HG02623 (cell line): ENCODE data around the gene GRID1.

Experiments
- ATAC-seq: cut with Tn5 transposase; IDR thresholded peaks from one replicate; pipeline ENCODE4 v1.9.1; 2021; ENCODE audit warnings: moderate library complexity; ENCODE audit not compliant: unreplicated experiment

GRID1 gene

DNA sequence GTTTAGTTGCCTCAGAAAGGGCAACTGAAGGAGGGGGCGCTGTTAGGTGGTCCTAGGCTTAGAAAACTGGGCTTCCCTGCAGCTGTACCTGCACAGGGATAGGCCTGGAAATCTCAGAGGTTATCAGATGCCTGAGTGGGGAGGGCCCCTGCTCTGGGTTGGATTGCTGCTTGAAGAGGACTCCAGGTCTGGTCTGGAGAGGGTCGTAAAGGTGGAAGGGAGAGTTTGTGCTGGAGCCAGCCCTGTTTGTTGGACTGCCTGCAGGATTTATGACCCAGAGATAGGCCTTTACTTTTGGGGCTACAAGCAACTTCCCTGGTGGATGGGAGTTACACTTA lies 765.9 kb downstream of the GRID1 start:
- ATAC-seq: no peak

GRCh38 chr10:85600026-85600743 lies 766.4 kb downstream of the GRID1 start:
- no peak for ATAC-seq

DNA sequence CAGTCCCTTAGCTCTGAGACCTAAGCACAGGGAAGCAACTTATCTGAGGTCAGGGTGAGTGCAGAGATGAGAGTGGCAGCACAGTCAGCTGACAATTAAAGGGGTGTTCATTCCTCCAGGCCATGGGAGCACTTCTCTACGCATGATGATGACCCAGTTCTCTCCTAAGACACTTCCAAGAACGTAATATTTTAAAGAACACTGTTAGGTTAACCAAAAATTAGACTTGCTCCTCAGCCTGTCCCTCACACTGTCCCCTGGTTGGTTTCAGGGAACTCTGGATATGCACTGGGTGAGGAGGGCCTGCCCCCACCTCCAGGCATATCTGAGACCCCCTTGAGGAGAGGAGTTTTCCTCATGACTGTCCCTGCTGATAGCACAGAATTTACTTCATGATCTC lies 767.5 kb downstream of the GRID1 start:
- no peak for ATAC-seq

DNA sequence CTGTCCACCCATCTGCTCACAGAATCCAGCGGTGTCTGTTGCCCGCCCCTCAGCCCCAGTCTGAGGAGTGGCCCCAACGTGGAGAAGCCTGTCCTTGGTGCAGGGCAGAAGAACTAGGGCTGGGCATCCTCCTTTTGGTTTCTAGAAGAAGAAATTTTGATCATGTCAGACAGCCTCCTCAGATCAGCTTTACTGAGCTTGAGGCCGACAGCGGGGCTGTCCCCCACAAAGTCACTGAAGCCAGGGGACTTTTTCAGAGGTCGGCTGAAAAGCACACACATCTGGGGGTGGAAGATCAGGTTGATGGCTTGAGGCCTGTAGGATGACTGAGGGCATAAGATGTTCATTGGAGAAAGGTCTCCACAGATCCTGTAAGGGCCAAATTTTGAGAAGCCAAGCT lies 767.9 kb downstream of the GRID1 start:
- no peak for ATAC-seq

DNA sequence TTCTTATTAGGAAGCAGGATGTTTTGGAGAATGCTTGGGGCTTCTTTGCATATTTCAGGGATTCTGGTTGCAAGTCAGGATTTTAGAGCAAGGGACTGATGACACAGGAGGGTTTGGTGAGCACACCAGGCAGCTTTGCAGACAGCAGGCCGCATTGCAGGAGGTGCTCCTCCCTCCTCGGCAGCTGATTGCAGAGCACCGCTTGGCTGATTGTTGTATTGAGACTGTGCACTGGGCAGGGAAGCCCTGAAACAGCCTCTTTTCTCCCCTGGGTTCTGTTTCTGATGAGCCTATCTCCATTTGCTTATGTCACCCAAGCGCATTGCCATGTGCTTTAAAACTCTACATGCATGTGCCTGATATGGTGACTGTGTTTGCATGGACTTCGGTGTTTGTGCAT lies 769.6 kb downstream of the GRID1 start:
- no peak for ATAC-seq

DNA sequence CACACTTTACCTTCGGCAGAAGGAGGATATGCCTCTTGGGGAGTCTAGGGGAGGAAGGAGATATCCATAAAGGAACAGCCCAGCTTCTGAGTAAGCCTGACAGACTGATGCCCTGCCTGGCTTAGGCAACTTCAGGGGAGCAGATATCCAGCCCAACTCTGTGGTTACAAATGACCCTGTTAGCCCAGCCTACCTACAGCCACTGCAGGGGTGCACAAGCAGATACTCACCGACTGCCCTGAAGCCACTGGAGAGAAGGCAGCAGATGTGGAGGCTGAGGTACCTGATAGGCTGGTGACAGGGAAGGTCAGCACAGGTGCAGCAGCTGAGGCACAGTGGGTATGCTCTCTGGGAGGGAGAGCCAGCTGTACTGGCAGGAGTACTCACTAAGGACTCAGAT lies 770.2 kb downstream of the GRID1 start:
- no peak for ATAC-seq

DNA sequence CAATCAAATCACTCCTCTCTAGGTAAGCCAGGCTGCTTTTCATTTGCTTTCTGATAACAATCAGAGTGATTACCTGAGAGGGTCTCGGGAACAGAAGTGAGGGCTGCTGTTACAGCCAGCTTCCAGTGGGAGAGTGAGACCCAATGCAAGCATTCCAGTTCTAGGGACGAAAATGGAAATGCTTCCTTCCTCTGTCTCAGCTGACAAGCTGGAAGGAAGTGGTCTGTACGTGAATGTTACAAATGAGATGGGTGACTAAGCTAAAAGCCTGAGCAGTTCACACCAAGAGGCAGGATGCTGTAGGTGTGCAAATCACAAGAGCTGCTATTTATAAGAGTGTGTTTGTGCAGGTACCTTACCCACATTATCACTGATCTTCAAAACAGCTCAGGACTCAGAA lies 772.4 kb downstream of the GRID1 start:
- ATAC-seq: no peak

DNA sequence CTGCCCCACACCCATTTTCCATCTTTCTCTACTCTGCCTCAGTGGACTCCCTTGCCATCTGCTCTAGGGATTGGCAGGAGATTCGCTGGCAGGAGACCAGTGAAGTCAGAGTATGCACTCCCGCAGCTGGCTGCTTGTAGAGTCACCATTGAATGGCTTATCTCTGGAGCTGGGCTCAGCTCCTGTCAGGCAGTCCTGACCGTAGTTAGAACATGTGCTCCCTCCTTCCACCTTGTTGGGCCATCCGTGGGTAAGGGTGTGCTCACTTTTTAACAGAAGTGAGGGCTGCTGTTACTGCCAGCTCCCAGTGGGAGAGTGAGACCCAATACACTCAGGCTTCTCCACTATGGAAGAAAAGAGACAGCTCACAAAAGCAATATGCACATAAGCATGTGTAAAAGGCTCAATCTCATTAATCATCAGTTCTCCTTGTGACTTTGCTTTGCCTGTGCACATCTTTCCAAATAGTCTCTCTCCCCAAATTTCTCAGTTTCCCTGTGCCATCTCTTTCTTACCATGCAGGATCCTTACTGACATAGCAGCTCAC lies 773.3 kb downstream of the GRID1 start:
- no peak for ATAC-seq

DNA sequence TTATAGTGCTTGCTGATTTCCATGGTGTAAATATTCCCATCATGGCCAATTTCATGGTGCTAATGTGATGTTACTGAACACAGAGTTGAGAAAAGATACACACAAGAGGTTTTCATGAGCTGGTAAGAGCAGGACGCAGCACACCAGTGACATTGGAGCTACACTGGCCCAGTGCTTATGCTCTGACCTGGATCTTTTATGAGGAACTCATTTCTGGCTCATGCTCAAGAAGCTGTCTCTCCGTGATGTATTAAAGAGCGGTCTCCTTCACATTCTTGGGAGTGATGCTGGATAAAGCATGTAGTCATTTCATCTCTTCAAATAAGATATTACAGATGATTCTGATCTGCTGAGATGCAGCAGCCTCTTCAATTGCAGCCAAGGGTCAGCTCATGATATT lies 785.2 kb downstream of the GRID1 start:
- no peak for ATAC-seq

DNA sequence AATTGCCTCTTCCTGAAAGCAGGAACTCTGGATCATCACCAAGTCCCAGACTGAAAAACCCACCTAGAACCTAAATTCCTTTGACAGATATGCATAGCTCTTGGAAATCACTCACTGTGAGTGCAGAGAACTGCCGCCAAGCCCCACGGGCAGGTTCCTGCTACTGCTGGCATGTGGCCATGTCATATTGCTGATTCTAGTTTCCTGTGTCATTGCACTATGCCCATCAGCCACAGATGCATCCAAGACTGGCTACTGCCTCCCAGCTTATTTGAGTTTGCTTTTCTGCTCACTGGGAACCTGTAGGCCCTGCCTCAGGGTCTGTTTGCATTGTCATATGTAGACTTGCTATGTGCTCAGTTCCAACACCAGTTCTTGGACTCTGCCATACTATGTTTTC lies 786.0 kb downstream of the GRID1 start:
- ATAC-seq: no peak

- no peak for ATAC-seq
Observed at GRCh38 chr10:85578860-85579259, 787.7 kb downstream of the GRID1 start.

GRCh38 chr10:85575441-85575840 lies 791.2 kb downstream of the GRID1 start:
- ATAC-seq: no peak

- ATAC-seq: no peak
Observed at GRCh38 chr10:85570871-85571270, 795.7 kb downstream of the GRID1 start.

- ATAC-seq: no peak
Observed at GRCh38 chr10:85565381-85565780, 801.2 kb downstream of the GRID1 start.

- ATAC-seq: no peak
Observed at GRCh38 chr10:85558533-85558932, 808.1 kb downstream of the GRID1 start.

DNA sequence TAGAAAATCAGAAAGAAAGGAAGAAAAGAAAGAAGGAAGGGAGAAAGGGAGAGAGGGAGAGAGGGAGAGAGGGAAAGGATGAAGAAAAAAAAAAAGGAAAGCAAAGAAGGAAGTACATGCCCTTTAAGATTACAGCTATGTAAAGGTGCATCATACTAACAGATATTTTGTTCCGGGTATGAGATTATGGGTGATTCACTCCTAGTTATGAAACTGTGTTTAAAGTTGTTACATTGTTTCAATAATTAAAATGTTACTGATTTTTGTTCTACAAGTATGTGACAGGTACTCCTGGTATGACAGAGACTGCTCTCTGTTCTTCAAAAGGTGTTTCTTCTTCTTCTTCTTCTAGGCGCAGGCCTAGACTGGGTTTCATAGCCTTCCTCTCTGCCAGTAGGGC lies 808.9 kb downstream of the GRID1 start:
- no peak for ATAC-seq

DNA sequence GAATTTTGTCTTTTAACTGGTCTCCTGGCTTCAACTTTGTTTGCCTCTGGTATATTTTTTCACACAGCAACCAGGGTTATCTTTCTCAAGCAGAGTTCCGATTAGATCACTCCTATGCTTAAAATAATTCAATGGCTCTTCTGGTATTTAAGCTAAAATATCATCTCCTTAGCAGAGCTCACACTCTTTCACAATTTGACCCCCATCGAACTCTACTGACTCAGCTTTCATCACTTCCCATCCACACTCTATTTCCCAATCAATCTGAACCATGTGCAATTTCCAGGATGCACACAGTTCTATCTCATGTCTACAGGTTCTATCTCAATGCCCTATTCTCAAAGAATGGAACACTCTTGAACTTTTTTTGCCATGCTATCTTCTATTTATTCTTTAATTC lies 809.5 kb downstream of the GRID1 start:
- no peak for ATAC-seq
